GM19193 (cell line): ENCODE results near the gene CALN1.

ENCODE experiments used
- POLR2A ChIP-seq: IDR thresholded peaks from 4 replicates; pipeline ENCODE4 v1.6.1; 2011; ENCODE audit not compliant: insufficient read depth, insufficient read length; ENCODE audit errors: extremely low read depth

Gene CALN1

DNA sequence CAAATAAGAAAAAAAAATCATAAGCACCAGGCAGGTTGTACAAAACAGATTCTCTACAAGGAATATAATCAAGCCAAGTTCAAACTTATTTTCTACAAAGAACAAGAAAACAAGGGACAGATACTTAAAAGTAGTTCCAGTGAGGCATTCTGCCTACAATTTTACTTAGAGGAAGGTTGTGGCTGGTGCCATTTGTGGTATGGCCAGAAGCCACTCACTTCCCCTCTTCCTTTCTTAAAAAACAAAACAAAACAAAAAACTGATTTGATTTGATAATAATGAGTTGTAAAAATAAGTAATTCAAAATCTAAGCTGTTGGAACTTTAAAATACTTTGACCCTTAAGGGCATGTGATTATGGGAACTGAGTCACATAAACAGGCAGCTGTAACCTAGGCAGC is 420.6 kb downstream of the CALN1 start:
- no peak for TF ChIP-seq POLR2A

- no peak for TF ChIP-seq POLR2A
Measured at GRCh38 chr7:71990138-71990462, 422.0 kb downstream of the CALN1 start.

GRCh38 chr7:71988201-71988600 is 423.9 kb downstream of the CALN1 start:
- no peak for TF ChIP-seq POLR2A

DNA sequence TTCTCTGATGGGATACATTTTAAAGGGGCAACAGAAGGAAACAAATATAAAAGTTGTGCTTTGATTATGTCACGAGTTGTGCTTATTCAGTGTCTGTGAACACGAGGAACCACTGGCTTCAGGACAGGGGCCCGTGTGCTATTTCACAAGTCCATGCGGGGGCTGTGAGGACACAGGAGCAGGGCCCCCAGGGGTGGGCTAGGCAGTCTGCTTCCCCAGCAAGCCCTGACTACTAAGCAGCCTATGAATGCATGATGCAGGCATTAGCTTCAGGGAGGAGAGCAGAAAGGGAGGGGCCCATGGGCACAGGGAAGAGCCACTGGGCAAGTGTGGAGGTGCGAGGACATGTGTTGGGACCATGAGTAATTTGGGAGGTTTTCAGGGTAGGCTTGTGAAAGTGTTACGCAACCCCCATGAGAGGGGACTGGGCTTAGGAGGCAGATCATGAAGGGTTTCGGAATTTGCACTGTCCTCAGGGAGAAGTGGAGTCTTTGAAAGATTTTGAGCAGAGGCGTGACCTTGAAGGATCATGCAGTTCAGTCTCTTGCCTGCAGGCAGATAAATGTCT is 424.9 kb downstream of the CALN1 start:
- no peak for TF ChIP-seq POLR2A

DNA sequence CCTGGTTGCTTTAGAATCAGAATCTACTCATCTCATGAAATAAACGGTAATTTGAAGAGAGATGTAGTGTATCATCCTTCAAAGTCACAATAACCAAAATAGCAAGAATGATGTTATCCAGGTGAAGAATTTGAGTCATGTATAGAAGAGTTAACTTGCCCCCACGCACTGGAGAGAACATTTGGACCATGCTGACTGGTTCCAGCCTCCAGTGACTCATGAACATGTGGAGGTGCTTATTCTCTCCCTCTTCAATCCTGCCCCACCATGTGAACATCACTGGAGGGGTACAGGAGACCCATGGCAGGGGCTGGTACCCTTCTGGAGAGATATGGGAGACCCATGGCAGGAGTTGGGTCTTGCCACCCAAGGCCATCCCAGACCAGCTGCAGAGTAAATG is 427.8 kb downstream of the CALN1 start:
- TF ChIP-seq POLR2A = no peak

- TF ChIP-seq POLR2A = no peak
Measured at GRCh38 chr7:71982851-71983250, 429.3 kb downstream of the CALN1 start.

- TF ChIP-seq POLR2A = no peak
Measured at GRCh38 chr7:71976645-71977044, 435.5 kb downstream of the CALN1 start.

DNA sequence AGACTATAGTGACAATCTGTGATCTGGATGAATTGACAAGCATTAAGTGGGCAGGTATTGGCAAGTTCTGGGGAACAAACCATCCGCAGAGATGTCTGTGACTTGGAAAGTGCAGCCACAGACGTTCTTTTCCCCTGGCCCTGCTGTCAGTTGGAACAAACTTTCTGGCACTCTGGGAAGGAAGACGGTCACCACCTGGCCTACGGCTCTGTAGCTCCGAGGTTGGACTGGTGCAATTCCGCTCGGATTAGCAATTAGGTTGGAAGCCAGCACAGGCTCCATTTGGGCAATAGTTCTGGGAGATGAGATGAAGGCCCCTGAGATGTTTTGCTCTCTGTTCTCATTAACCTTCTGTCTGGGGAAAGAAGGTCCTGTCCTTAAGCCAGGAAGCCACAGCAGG is 437.5 kb downstream of the CALN1 start:
- no peak for TF ChIP-seq POLR2A

- TF ChIP-seq POLR2A = no peak
Measured at GRCh38 chr7:71972534-71972933, 439.6 kb downstream of the CALN1 start.

DNA sequence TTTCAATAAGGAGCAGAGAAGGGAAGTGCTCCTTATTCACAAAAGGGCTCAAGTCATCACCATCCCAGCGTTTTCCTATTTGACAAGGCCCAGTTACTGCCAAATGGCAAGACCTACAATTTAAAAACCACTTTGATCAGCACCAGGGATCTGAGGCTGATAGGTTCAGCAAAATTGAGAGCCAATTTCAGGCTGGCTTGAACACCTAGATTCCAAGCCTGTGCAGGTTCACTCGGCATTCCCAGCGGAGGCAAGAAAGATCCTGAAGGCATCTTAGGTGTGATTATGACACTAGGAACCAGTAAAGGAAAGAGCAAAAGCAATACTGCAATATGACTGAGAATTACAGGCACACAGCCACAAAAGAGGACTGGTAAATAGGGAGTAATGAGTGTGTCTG is 441.4 kb downstream of the CALN1 start:
- no peak for TF ChIP-seq POLR2A

- no peak for TF ChIP-seq POLR2A
Measured at GRCh38 chr7:71962636-71963035, 449.5 kb downstream of the CALN1 start.

- no peak for TF ChIP-seq POLR2A
Measured at GRCh38 chr7:71961283-71961682, 450.9 kb downstream of the CALN1 start.

DNA sequence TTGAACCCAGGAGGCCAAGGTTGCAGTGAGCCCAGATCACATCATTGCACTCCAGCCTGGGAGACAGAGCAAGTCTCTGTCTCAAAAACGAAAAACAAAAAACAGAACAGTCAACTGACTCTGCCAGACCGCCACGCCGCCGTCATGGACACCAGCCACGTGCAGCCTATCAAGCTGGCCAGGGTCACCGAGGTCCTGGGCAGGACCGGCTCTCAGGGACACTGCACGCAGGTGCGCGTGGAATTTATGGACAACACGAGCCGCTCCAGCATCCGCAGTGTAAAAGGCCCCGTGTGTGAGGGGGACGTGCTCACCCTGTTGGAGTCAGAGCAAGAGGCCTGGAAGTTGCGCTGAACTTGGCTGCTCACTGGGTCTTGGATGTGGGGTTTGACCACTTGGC is 470.0 kb downstream of the CALN1 start:
- no peak for TF ChIP-seq POLR2A

- TF ChIP-seq POLR2A = no peak
Measured at GRCh38 chr7:71937840-71938371, 474.2 kb downstream of the CALN1 start.

GRCh38 chr7:71935674-71936073 is 476.5 kb downstream of the CALN1 start:
- TF ChIP-seq POLR2A = no peak

- TF ChIP-seq POLR2A = no peak
Measured at GRCh38 chr7:71933426-71933825, 478.7 kb downstream of the CALN1 start.

DNA sequence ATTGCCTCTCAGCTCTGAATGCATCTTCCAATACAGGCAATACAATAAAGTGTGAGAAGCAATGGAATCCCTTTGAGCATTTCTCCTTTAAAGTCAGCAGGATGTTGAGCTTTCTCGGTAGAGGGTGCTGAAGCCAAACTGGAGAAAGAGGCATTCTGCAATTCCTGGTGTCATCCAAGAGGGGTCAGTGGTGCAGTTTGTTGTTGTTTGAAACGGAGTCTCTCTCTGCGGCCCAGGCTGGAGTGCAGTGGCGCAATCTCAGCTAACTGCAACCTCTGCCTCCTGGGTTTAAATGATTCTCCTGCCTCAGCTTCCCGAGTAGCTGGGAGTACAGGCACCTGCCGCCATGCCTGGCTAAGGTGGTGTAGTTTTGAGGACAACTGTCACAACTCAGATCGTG is 486.5 kb downstream of the CALN1 start:
- TF ChIP-seq POLR2A = no peak
